ENCODE measurements around the gene TMPRSS7.

- TF ChIP-seq POLR2AphosphoS5 (IDR thresholded peaks at IDR 0.05) = no peak
- TF ChIP-seq CTCF (IDR thresholded peaks at IDR 0.05) = no peak
- TF ChIP-seq POLR2A (IDR thresholded peaks at IDR 0.05) = no peak
Observed at GRCh38 chr3:112129925-112130637, 95.5 kb downstream of the TMPRSS7 start.

All from transverse colon (tissue), 4 donors.